Fibroblast of peridontal ligament (primary cell): ENCODE results near the gene SPAG5.
"Not testable (repeated sequence)": the region's sequence is repeated elsewhere in the genome, so short reads cannot be mapped to it uniquely, and the experiment has no call there.

Source experiments
- DNase-seq: peaks from one replicate; pipeline ENCODE4 v3.0.0-alpha.2; 2010; ENCODE audit errors: extremely low read depth

Gene SPAG5

GRCh38 chr17:28612936-28613872 is 14.4 kb upstream of the SPAG5 start:
- DNase-seq, result peak; percentile 40

GRCh38 chr17:28612531-28612930 is 13.7 kb upstream of the SPAG5 start:
- DNase-seq, result no peak

- DNase-seq, result no peak
Observed at GRCh38 chr17:28610376-28610775, 11.6 kb upstream of the SPAG5 start.

GRCh38 chr17:28604031-28604430 is 5.2 kb upstream of the SPAG5 start:
- not testable (repeated sequence) for DNase-seq

GRCh38 chr17:28599311-28600184 is 723 bp upstream of the SPAG5 start:
- DNase-seq, result peak; percentile 83

- DNase-seq, result no peak
Observed at GRCh38 chr17:28598389-28598788, 436 bp downstream of the SPAG5 start.

GRCh38 chr17:28597606-28598383 is 1.0 kb downstream of the SPAG5 start:
- DNase-seq, result no peak

- DNase-seq, result no peak
Observed at GRCh38 chr17:28592260-28592659, 6.6 kb downstream of the SPAG5 start.

GRCh38 chr17:28585851-28586250 is 13.0 kb downstream of the SPAG5 start:
- no peak for DNase-seq

GRCh38 chr17:28584434-28584833 is 14.4 kb downstream of the SPAG5 start:
- DNase-seq, result no peak

GRCh38 chr17:28582513-28582912 is 16.3 kb downstream of the SPAG5 start:
- DNase-seq, result no peak

GRCh38 chr17:28580959-28581358 is 17.9 kb downstream of the SPAG5 start:
- DNase-seq, result no peak

GRCh38 chr17:28579526-28579925 is 19.3 kb downstream of the SPAG5 start:
- DNase-seq, result no peak

- DNase-seq, result no peak
Observed at GRCh38 chr17:28578246-28579195, 20.3 kb downstream of the SPAG5 start.

- DNase-seq, result no peak
Observed at GRCh38 chr17:28577466-28577824, 21.4 kb downstream of the SPAG5 start.

GRCh38 chr17:28576758-28577465 is 21.9 kb downstream of the SPAG5 start, which contains the start of gene ALDOC:
TSS of gene ALDOC (minus strand) at chr17:28576895. CDS start at chr17:28575532, 1,363 bp downstream.
- peak; percentile 77 for DNase-seq

- DNase-seq, result not testable (repeated sequence)
Observed at GRCh38 chr17:28576016-28576415, 22.8 kb downstream of the SPAG5 start.

GRCh38 chr17:28575126-28575795 is 23.6 kb downstream of the SPAG5 start:
- DNase-seq, result no peak

- DNase-seq, result no peak
Observed at GRCh38 chr17:28574526-28574925, 24.3 kb downstream of the SPAG5 start.
